BE2C (cell line): Measurements from ENCODE around the gene NRXN3.

ENCODE experiments used
- DNase-seq: peaks from one replicate; pipeline ENCODE4 v3.0.0-alpha.2; 2020
- H3K27me3 ChIP-seq: fragments of 250-450 bp; sonication (Bioruptor Pico); 2 replicates; pipeline ENCODE4 v1.5.1; 2020; ENCODE audit warnings: mild to moderate bottlenecking
- H3K36me3 ChIP-seq: fragments of 250-450 bp; sonication (Bioruptor Pico); 2 replicates; pipeline ENCODE4 v1.5.1; 2020; ENCODE audit warnings: mild to moderate bottlenecking
- H3K4me1 ChIP-seq: fragments of 250-450 bp; sonication (Bioruptor Pico); 2 replicates; pipeline ENCODE4 v1.5.1; 2020
- H3K4me3 ChIP-seq: 2 replicates; pipeline ENCODE4 v1.5.1; 2011; ENCODE audit warnings: low read depth, low read length
- H3K9me3 ChIP-seq: fragments of 250-450 bp; sonication (Bioruptor Pico); 2 replicates; pipeline ENCODE4 v1.5.1; 2020
- TF ChIP-seq, protein P1 (sequence below): IDR thresholded peaks from 2 replicates; pipeline ENCODE4 v1.5.1; 2012; ENCODE audit warnings: mild to moderate bottlenecking, low read depth, low read length

NRXN3 gene

GRCh38 chr14:79256380-79256779, 1086.2 kb downstream of the NRXN3 start:
- TF ChIP-seq, protein P1, sequence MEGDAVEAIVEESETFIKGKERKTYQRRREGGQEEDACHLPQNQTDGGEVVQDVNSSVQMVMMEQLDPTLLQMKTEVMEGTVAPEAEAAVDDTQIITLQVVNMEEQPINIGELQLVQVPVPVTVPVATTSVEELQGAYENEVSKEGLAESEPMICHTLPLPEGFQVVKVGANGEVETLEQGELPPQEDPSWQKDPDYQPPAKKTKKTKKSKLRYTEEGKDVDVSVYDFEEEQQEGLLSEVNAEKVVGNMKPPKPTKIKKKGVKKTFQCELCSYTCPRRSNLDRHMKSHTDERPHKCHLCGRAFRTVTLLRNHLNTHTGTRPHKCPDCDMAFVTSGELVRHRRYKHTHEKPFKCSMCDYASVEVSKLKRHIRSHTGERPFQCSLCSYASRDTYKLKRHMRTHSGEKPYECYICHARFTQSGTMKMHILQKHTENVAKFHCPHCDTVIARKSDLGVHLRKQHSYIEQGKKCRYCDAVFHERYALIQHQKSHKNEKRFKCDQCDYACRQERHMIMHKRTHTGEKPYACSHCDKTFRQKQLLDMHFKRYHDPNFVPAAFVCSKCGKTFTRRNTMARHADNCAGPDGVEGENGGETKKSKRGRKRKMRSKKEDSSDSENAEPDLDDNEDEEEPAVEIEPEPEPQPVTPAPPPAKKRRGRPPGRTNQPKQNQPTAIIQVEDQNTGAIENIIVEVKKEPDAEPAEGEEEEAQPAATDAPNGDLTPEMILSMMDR: no peak
- DNase-seq: no peak
- H3K27me3 ChIP-seq: no peaks in the 10 kb centered on the region
- H3K9me3 ChIP-seq: no peaks in the 10 kb centered on the region
- no peak overlapping the region for H3K4me3 ChIP-seq
- H3K4me1 ChIP-seq: no peaks in the 10 kb centered on the region
- H3K36me3 ChIP-seq: no peaks in the 10 kb centered on the region

GRCh38 chr14:79260406-79260805, 1090.2 kb downstream of the NRXN3 start:
- no peaks in the 10 kb centered on the region for H3K36me3 ChIP-seq
- no peak for DNase-seq
- H3K27me3 ChIP-seq: no peaks in the 10 kb centered on the region
- H3K4me1 ChIP-seq: no peaks in the 10 kb centered on the region
- TF ChIP-seq, protein P1: no peak
- no peaks in the 10 kb centered on the region for H3K9me3 ChIP-seq
- H3K4me3 ChIP-seq: no peak overlapping the region

- no peaks in the 10 kb centered on the region for H3K36me3 ChIP-seq
- no peak overlapping the region for H3K4me3 ChIP-seq
- H3K9me3 ChIP-seq: no peaks in the 10 kb centered on the region
- TF ChIP-seq, protein P1: no peak
- no peak for DNase-seq
- no peaks in the 10 kb centered on the region for H3K4me1 ChIP-seq
- H3K27me3 ChIP-seq: no peaks in the 10 kb centered on the region
Measured at GRCh38 chr14:79265366-79265946, 1095.3 kb downstream of the NRXN3 start.

DNA sequence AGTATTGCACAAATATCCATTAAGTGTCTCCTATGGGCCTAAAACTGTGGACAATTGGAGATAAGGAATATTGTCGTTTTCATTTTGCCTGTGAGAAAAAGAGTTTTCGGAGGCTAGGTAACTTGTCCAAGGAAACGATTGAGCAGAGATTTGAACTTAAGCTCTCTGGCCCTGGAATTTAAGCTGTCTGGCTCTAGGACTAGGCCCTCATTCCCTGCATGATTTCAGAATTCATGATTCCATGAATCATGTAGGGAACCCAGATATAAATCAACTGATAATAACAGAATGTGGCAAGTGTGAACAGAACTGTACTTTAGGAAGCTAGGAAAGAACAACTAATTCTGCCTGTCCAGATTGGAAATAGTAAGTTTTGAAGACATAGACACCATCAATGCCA, 1100.2 kb downstream of the NRXN3 start:
- Histone ChIP-seq H3K4me3 (no peak overlapping the region), H3K4me1 (no peaks in the 10 kb centered on the region), H3K9me3 (no peaks in the 10 kb centered on the region), H3K27me3 (no peaks in the 10 kb centered on the region), H3K36me3 (no peaks in the 10 kb centered on the region)
- no peak for DNase-seq
- TF ChIP-seq, protein P1: no peak

GRCh38 chr14:79271122-79271521, 1100.9 kb downstream of the NRXN3 start:
- Histone ChIP-seq H3K4me1 (no peaks in the 10 kb centered on the region), H3K36me3 (no peaks in the 10 kb centered on the region), H3K4me3 (no peak overlapping the region), H3K9me3 (no peaks in the 10 kb centered on the region), H3K27me3 (no peaks in the 10 kb centered on the region)
- TF ChIP-seq, protein P1: no peak
- DNase-seq: no peak

- no peak for DNase-seq
- Histone ChIP-seq H3K9me3 (no peaks in the 10 kb centered on the region), H3K4me1 (no peaks in the 10 kb centered on the region), H3K4me3 (no peak overlapping the region), H3K27me3 (peaks cover 16% of the 10 kb centered on the region; the same call in 1 of the 2 replicates), H3K36me3 (no peaks in the 10 kb centered on the region)
- TF ChIP-seq, protein P1: no peak
Measured at GRCh38 chr14:79274641-79275291, 1104.6 kb downstream of the NRXN3 start.
